NB4 (cell line): Measurements from ENCODE around the gene WDR33.

Experiments used
- MYC ChIP-seq: IDR thresholded peaks from 2 replicates; pipeline ENCODE4 v1.6.1; 2011; ENCODE audit warnings: low read depth, low read length
- TF ChIP-seq, protein P1 (sequence below): IDR thresholded peaks from one replicate; pipeline ENCODE4 v1.5.1; 2012; ENCODE audit warnings: low read depth, low read length

GRCh38 chr2:127733816-127734537, 77.0 kb downstream of the WDR33 start:
- TF ChIP-seq, protein P1, sequence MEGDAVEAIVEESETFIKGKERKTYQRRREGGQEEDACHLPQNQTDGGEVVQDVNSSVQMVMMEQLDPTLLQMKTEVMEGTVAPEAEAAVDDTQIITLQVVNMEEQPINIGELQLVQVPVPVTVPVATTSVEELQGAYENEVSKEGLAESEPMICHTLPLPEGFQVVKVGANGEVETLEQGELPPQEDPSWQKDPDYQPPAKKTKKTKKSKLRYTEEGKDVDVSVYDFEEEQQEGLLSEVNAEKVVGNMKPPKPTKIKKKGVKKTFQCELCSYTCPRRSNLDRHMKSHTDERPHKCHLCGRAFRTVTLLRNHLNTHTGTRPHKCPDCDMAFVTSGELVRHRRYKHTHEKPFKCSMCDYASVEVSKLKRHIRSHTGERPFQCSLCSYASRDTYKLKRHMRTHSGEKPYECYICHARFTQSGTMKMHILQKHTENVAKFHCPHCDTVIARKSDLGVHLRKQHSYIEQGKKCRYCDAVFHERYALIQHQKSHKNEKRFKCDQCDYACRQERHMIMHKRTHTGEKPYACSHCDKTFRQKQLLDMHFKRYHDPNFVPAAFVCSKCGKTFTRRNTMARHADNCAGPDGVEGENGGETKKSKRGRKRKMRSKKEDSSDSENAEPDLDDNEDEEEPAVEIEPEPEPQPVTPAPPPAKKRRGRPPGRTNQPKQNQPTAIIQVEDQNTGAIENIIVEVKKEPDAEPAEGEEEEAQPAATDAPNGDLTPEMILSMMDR = no peak
- no peak for TF ChIP-seq MYC
